Left colon (tissue), 2 donors: ENCODE measurements around the gene ERG28. TPM values are rescaled to one million over a fixed set of nuclear protein-coding genes. Genes with fewer than 3 reads are reported as not detected.

ENCODE experiments used
- ATAC-seq: fragments of 200-7000 bp; cut with Tn5 transposase; one replicate; pipeline ENCODE4 v1.9.1; 2020; ENCODE audit warnings: mild to moderate bottlenecking, moderate library complexity
- DNase-seq, 2 donors: peaks; one replicate each; pipeline ENCODE4 v3.0.0-alpha.2; 2020
- intact Hi-C, 2 donors: fragments of 100-400 bp; cut with DNase I in 1 of 2; cut with micrococcal nuclease in 1 of 2; formaldehyde crosslinking; loops; one replicate each; pipeline versions ENCODE4 v1.11.2 to v1.14.0; 2022; cut with DNase I, micrococcal nuclease
- total RNA-seq, 2 donors: library from RNA; stranded (reverse); fragmentation: NEBNext Ultra II Directional; extraction: Animal tissue kit (Norgen Biotek cat#: 25700); gene quantifications; one replicate each; pipeline ENCODE4 v1.2.1, GENCODE V29; 2021
- donor health status: DM: no; HTN: no; CAD: no.
- donor health status: DM: yes; HTN: yes; CAD: no.

ERG28 gene
- total RNA-seq, 2 donors from 2014 or later: 16.2 to 27.7 TPM

GRCh38 chr14:75634848-75635247, 25.8 kb downstream of the ERG28 start:
- DNase-seq: no peak
- no peak for ATAC-seq
- intact Hi-C loops: no loop called here

GRCh38 chr14:75631453-75631831, 29.2 kb downstream of the ERG28 start:
- intact Hi-C loops: no loop called here
- DNase-seq (no peak), ATAC-seq (no peak)

- ATAC-seq (no peak), DNase-seq (no peak)
Observed at GRCh38 chr14:75630695-75631452, 29.8 kb downstream of the ERG28 start.

GRCh38 chr14:75628816-75629215, 31.9 kb downstream of the ERG28 start:
- no peak for ATAC-seq
- intact Hi-C loops: no loop called here

More at GRCh38 chr14:75630695-75631452, 29.8 kb downstream of the ERG28 start:
- intact Hi-C loops: no loop called here

GRCh38 chr14:75627406-75627805, 33.3 kb downstream of the ERG28 start:
- DNase-seq (peak in 1 of 2 donors; percentile 30), ATAC-seq (peak; percentile 85)
- intact Hi-C loops: no loop called here

More at GRCh38 chr14:75628816-75629215, 31.9 kb downstream of the ERG28 start:
- DNase-seq: no peak

GRCh38 chr14:75626863-75627262, 33.8 kb downstream of the ERG28 start:
- no peak for DNase-seq
- ATAC-seq: no peak
- intact Hi-C loops: no loop called here

GRCh38 chr14:75626396-75626795, 34.3 kb downstream of the ERG28 start:
- ATAC-seq (no peak), DNase-seq (no peak)
- intact Hi-C loops: no loop called here

- DNase-seq (no peak), ATAC-seq (no peak)
- intact Hi-C loops: no loop called here
Observed at GRCh38 chr14:75625034-75625433, 35.6 kb downstream of the ERG28 start.

- ATAC-seq: no peak
- DNase-seq: no peak
- intact Hi-C loops: no loop called here
Observed at GRCh38 chr14:75619548-75619947, 41.1 kb downstream of the ERG28 start.

- ATAC-seq (peak; percentile 67), DNase-seq (no peak)
- intact Hi-C loops: no loop called here
Observed at GRCh38 chr14:75615200-75615599, 45.5 kb downstream of the ERG28 start.

GRCh38 chr14:75614179-75614578, 46.5 kb downstream of the ERG28 start:
- no peak for DNase-seq
- ATAC-seq: no peak
- intact Hi-C loops: no loop called here

GRCh38 chr14:75612157-75612556, 48.5 kb downstream of the ERG28 start:
- no peak for ATAC-seq

GRCh38 chr14:75610834-75611233, 49.8 kb downstream of the ERG28 start:
- no peak for DNase-seq
- ATAC-seq: no peak
- intact Hi-C loops: no loop called here

More at GRCh38 chr14:75612157-75612556, 48.5 kb downstream of the ERG28 start:
- no peak for DNase-seq
- intact Hi-C loops: no loop called here

GRCh38 chr14:75609606-75610475, 50.8 kb downstream of the ERG28 start:
- DNase-seq: no peak
- ATAC-seq: no peak
- intact Hi-C loops: no loop called here

GRCh38 chr14:75609116-75609515, 51.6 kb downstream of the ERG28 start:
- ATAC-seq: no peak
- intact Hi-C loops: no loop called here

GRCh38 chr14:75607842-75608640, 52.6 kb downstream of the ERG28 start:
- no peak for DNase-seq
- intact Hi-C loops: no loop called here

More at GRCh38 chr14:75609116-75609515, 51.6 kb downstream of the ERG28 start:
- no peak for DNase-seq

GRCh38 chr14:75607044-75607443, 53.6 kb downstream of the ERG28 start:
- ATAC-seq (no peak), DNase-seq (no peak)
- intact Hi-C loops: no loop called here

More at GRCh38 chr14:75607842-75608640, 52.6 kb downstream of the ERG28 start:
- no peak for ATAC-seq

- ATAC-seq: no peak
- no peak for DNase-seq
- intact Hi-C loops: no loop called here
Observed at GRCh38 chr14:75605916-75606315, 54.8 kb downstream of the ERG28 start.
